Measurements from ENCODE around the gene MYH13. TPM values are rescaled to one million over a fixed set of nuclear protein-coding genes. Genes with fewer than 3 reads are reported as not detected.
A peak's percentile ranks its signal among the peaks of the same experiment; 100 is the strongest.

Gene MYH13
- total RNA-seq, 1 donor from 2014 or later: not detected

- intact Hi-C loops (cut with DNase I): no loop called here
- H3K27ac ChIP-seq: peak overlapping the region; percentile 62
- H3K27me3 ChIP-seq: no peaks in the 10 kb centered on the region
- H3K4me1 ChIP-seq: peaks cover 6% of the 10 kb centered on the region
- H3K9me3 ChIP-seq: no peaks in the 10 kb centered on the region
- H3K36me3 ChIP-seq: no peaks in the 10 kb centered on the region
- DNase-seq (ENCODE audit: extremely low spot score in 2 of 2): no peak
- H3K4me3 ChIP-seq: no peak overlapping the region
- TF ChIP-seq CTCF (IDR thresholded peaks at IDR 0.05) (no peak), POLR2AphosphoS5 (IDR thresholded peaks at IDR 0.05; ENCODE audit: insufficient read depth in 1 of 2, low read depth in 1 of 2) (no peak), POLR2A (IDR thresholded peaks at IDR 0.05) (no peak)
These were observed 107.6 kb downstream of the MYH13 start for GRCh38 chr17:10265100-10265810.

- DNase-seq (ENCODE audit: extremely low spot score in 2 of 2): no peak
- Histone ChIP-seq H3K9me3 (no peaks in the 10 kb centered on the region), H3K36me3 (no peaks in the 10 kb centered on the region), H3K27me3 (no peaks in the 10 kb centered on the region), H3K27ac (no peak overlapping the region), H3K4me1 (peaks cover under 1% of the 10 kb centered on the region), H3K4me3 (no peak overlapping the region)
- no peak for TF ChIP-seq POLR2AphosphoS5 (IDR thresholded peaks at IDR 0.05; ENCODE audit: insufficient read depth in 1 of 2, low read depth in 1 of 2)
- no peak for TF ChIP-seq POLR2A (IDR thresholded peaks at IDR 0.05)
- no peak for TF ChIP-seq CTCF (IDR thresholded peaks at IDR 0.05)
- intact Hi-C loops (cut with DNase I): no loop called here
These were observed 108.8 kb downstream of the MYH13 start for GRCh38 chr17:10264051-10264450.

GRCh38 chr17:10262451-10262850, 110.4 kb downstream of the MYH13 start:
- TF ChIP-seq CTCF (IDR thresholded peaks at IDR 0.05): no peak
- no peak for TF ChIP-seq POLR2AphosphoS5 (IDR thresholded peaks at IDR 0.05; ENCODE audit: insufficient read depth in 1 of 2, low read depth in 1 of 2)
- no peak for TF ChIP-seq POLR2A (IDR thresholded peaks at IDR 0.05)
- H3K27ac ChIP-seq: no peak overlapping the region
- intact Hi-C loops (cut with DNase I): no loop called here
- no peaks in the 10 kb centered on the region for H3K4me1 ChIP-seq
- no peak for DNase-seq (ENCODE audit: extremely low spot score in 2 of 2)
- H3K36me3 ChIP-seq: no peaks in the 10 kb centered on the region
- H3K4me3 ChIP-seq: no peak overlapping the region
- H3K9me3 ChIP-seq: no peaks in the 10 kb centered on the region
- H3K27me3 ChIP-seq: no peaks in the 10 kb centered on the region

GRCh38 chr17:10261098-10261497, 111.7 kb downstream of the MYH13 start:
- Histone ChIP-seq H3K36me3 (no peaks in the 10 kb centered on the region), H3K9me3 (no peaks in the 10 kb centered on the region), H3K4me1 (no peaks in the 10 kb centered on the region), H3K4me3 (no peak overlapping the region), H3K27me3 (no peaks in the 10 kb centered on the region), H3K27ac (no peak overlapping the region)
- TF ChIP-seq POLR2A (IDR thresholded peaks at IDR 0.05): no peak
- TF ChIP-seq POLR2AphosphoS5 (IDR thresholded peaks at IDR 0.05; ENCODE audit: insufficient read depth in 1 of 2, low read depth in 1 of 2): no peak
- TF ChIP-seq CTCF (IDR thresholded peaks at IDR 0.05): no peak
- intact Hi-C loops (cut with DNase I): no loop called here
- DNase-seq (ENCODE audit: extremely low spot score in 2 of 2): no peak

- intact Hi-C loops (cut with DNase I): no loop called here
- H3K27ac ChIP-seq: no peak overlapping the region
- H3K4me3 ChIP-seq: no peak overlapping the region
- H3K27me3 ChIP-seq: no peaks in the 10 kb centered on the region
- DNase-seq (ENCODE audit: extremely low spot score in 2 of 2): peak in 1 of 2 donors; percentile 43
- TF ChIP-seq CTCF (IDR thresholded peaks at IDR 0.05) (no peak), POLR2A (IDR thresholded peaks at IDR 0.05) (no peak), POLR2AphosphoS5 (IDR thresholded peaks at IDR 0.05; ENCODE audit: insufficient read depth in 1 of 2, low read depth in 1 of 2) (no peak)
- no peaks in the 10 kb centered on the region for H3K9me3 ChIP-seq
- no peaks in the 10 kb centered on the region for H3K4me1 ChIP-seq
- no peaks in the 10 kb centered on the region for H3K36me3 ChIP-seq
These were observed 121.4 kb downstream of the MYH13 start for GRCh38 chr17:10251212-10251948.
